HepG2 (cell line): ENCODE results near the gene NOTUM. TPM values are rescaled to one million over a fixed set of nuclear protein-coding genes. Genes with fewer than 3 reads are reported as not detected.

Source experiments
- CEBPG ChIP-seq: IDR thresholded peaks from 2 replicates; pipeline ENCODE4 v1.6.1; 2016
- EEA1 ChIP-seq: sonication (generic); formaldehyde crosslinking; IDR thresholded peaks from 2 replicates; pipeline ENCODE4 v1.5.1; 2020; ENCODE audit warnings: mild to moderate bottlenecking, missing genetic modification reagents, borderline replicate concordance
- IRX3 ChIP-seq: sonication (generic); formaldehyde crosslinking; IDR thresholded peaks from 2 replicates; pipeline ENCODE4 v1.8.1; 2023; ENCODE audit warnings: mild to moderate bottlenecking, low read depth, missing genetic modification reagents, borderline replicate concordance
- KMT2B ChIP-seq: IDR thresholded peaks from 2 replicates; pipeline ENCODE4 v1.6.1; 2016; ENCODE audit warnings: missing genetic modification reagents, missing compliant biosample characterization
- NR3C1 ChIP-seq: sonication (generic); formaldehyde crosslinking; IDR thresholded peaks from 2 replicates; pipeline ENCODE4 v1.4.0; 2020; ENCODE audit warnings: missing genetic modification reagents
- PCBP1 ChIP-seq: fragments of 200-400 bp; formaldehyde crosslinking; IDR thresholded peaks from 2 replicates; pipeline ENCODE4 v1.6.1; 2017; ENCODE audit warnings: mild to moderate bottlenecking, low read depth, low read length, borderline replicate concordance
- SKI ChIP-seq: fragments of 450-650 bp; IDR thresholded peaks from one replicate; pipeline ENCODE4 v1.6.1; 2018; ENCODE audit warnings: mild to moderate bottlenecking; ENCODE audit not compliant: partially characterized antibody
- TBX2 ChIP-seq: sonication (generic); formaldehyde crosslinking; IDR thresholded peaks from 2 replicates; pipeline ENCODE4 v1.5.0; 2020; ENCODE audit warnings: missing genetic modification reagents, mild to moderate bottlenecking, borderline replicate concordance
- ZBTB8A ChIP-seq: sonication (generic); formaldehyde crosslinking; IDR thresholded peaks from 2 replicates; pipeline ENCODE4 v1.4.0; 2020; ENCODE audit warnings: mild to moderate bottlenecking, low read depth, missing genetic modification reagents, borderline replicate concordance
- ZNF263 ChIP-seq: sonication (generic); formaldehyde crosslinking; IDR thresholded peaks from 2 replicates; pipeline ENCODE4 v1.4.0; 2020; ENCODE audit warnings: missing genetic modification reagents
- ZNF75D ChIP-seq: sonication (generic); formaldehyde crosslinking; IDR thresholded peaks from 2 replicates; pipeline ENCODE4 v1.8.1; 2023; ENCODE audit warnings: missing genetic modification reagents, mild to moderate bottlenecking, borderline replicate concordance
- ZNF781 ChIP-seq: sonication (generic); formaldehyde crosslinking; IDR thresholded peaks from 2 replicates; pipeline ENCODE4 v1.5.1; 2020; ENCODE audit warnings: borderline replicate concordance, mild to moderate bottlenecking, missing genetic modification reagents; ENCODE audit errors: not compliant biosample characterization
- ZSCAN12 ChIP-seq: sonication (generic); formaldehyde crosslinking; IDR thresholded peaks from 2 replicates; pipeline ENCODE4 v1.9.0; 2021; ENCODE audit warnings: mild to moderate bottlenecking, missing genetic modification reagents
- polyA plus RNA-seq, 8 experiments: library from polyadenylated mRNA; depleted of rRNA in 3 of 8; stranded (reverse) in 7 of 8; unstranded in 1 of 8; fragments of >200 nt; fragmentation: Illumina TruSeq in 4 of 8; extraction: Trizol in 4 of 8; gene quantifications; 2 replicates each; pipeline versions ENCODE4 v1.2.1 to v1.2.3, GENCODE V29; 2011 to 2016; ENCODE audit warnings: low read depth in 4 of 8, missing spikeins in 1 of 8, mixed read lengths in 1 of 8; ENCODE audit not compliant: insufficient read depth in 1 of 8
- total RNA-seq, 5 experiments: library from RNA; depleted of rRNA; stranded (reverse); fragments of >200 nt; fragmentation: Illumina TruSeq; extraction: Trizol; gene quantifications; 2 replicates each; pipeline ENCODE4 v1.2.3, GENCODE V29; 2016; ENCODE audit warnings: low read depth in 1 of 5
- TF ChIP-seq, protein P1 (sequence below): IDR thresholded peaks from 2 replicates; pipeline ENCODE4 v1.6.1; 2016; ENCODE audit warnings: missing biosample characterization, missing genetic modification reagents, low read depth
- TF ChIP-seq, protein P2 (sequence below): sonication (generic); formaldehyde crosslinking; IDR thresholded peaks from 2 replicates; pipeline ENCODE4 v1.4.0; 2020; ENCODE audit warnings: mild to moderate bottlenecking, missing genetic modification reagents, borderline replicate concordance
- TF ChIP-seq, protein P3 (sequence below): sonication (generic); formaldehyde crosslinking; IDR thresholded peaks from 2 replicates; pipeline ENCODE4 v1.5.0; 2020; ENCODE audit warnings: missing genetic modification reagents, mild to moderate bottlenecking, borderline replicate concordance
- TF ChIP-seq, protein P4 (sequence below): sonication (generic); formaldehyde crosslinking; IDR thresholded peaks from 2 replicates; pipeline ENCODE4 v1.4.0; 2020; ENCODE audit warnings: mild to moderate bottlenecking, low read depth, missing genetic modification reagents
- TF ChIP-seq, protein P5 (sequence below): IDR thresholded peaks from 2 replicates; pipeline ENCODE4 v1.6.1; 2012; ENCODE audit warnings: low read length, improper control_type of control experiment

Gene NOTUM
- total and polyA plus RNA-seq, 2 of the 13 experiments (the other 11 are each of a cell fraction or from before 2014, with no cell fraction given) = 150 to 160 TPM

DNA sequence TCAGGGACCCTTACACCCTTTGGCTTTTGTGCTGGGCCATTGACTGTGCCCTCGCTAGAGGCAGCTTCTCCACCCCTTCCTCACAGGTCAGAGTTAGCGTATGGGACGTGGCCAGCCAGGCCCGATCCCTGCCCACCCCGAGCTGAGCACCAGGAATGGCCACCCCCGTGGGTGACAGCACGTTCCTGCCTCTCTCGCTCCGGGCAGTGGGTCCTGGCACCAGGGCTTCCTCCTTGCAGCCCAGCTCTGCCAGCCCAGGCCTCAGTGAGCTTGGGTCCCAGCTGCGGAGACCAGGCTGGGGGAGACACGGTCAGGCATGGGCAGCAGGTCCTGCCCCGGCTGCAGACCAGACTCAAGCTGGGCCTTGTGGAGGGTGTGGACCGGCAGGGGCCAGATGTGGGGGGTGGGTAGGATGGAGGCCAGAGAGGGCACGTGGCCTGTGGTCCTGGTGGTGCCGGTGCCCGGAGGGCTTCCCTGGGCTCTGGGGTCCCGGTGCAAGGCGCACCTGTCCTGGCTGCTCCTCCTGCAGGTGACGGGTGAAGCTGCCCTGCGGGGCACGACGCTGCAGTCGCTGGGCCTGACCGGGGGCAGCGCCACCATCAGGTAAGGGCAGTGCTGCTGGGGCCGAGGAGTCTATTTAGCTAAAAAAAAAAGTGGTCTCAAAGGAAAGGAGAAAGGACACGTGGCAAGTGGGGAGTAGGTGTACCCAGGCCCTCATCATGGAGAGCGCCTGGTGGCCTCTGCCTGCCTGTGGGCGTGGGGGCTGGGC is 34.7 kb upstream of the NOTUM start (continued):
- TF ChIP-seq, protein P1, sequence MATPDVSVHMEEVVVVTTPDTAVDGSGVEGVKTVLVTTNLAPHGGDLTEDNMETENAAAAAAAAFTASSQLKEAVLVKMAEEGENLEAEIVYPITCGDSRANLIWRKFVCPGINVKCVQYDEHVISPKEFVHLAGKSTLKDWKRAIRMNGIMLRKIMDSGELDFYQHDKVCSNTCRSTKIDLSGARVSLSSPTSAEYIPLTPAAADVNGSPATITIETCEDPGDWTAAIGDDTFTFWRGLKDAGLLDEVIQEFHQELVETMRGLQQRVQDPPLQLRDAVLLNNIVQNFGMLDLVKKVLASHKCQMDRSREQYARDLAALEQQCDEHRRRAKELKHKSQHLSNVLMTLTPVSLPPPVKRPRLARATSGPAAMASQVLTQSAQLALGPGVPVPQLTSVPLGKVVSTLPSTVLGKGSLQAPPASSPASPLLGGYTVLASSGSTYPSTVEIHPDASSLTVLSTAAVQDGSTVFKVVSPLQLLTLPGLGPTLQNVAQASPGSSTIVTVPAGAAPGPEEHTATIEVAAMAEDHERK (CRISPR knock-in tag) = peak; percentile 26; the same call in 1 of the 2 replicates
- TF ChIP-seq, protein P2, sequence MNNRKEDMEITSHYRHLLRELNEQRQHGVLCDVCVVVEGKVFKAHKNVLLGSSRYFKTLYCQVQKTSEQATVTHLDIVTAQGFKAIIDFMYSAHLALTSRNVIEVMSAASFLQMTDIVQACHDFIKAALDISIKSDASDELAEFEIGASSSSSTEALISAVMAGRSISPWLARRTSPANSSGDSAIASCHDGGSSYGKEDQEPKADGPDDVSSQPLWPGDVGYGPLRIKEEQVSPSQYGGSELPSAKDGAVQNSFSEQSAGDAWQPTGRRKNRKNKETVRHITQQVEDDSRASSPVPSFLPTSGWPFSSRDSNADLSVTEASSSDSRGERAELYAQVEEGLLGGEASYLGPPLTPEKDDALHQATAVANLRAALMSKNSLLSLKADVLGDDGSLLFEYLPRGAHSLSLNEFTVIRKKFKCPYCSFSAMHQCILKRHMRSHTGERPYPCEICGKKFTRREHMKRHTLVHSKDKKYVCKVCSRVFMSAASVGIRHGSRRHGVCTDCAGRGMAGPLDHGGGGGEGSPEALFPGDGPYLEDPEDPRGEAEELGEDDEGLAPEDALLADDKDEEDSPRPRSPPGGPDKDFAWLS (CRISPR knock-in tag) = no peak
- TF ChIP-seq ZNF75D (CRISPR knock-in tag) (no peak), CEBPG (CRISPR knock-in tag) (peak; percentile 9), ZSCAN12 (CRISPR knock-in tag) (no peak), KMT2B (peak; percentile 59; the same call in 1 of the 2 replicates), ZNF781 (CRISPR knock-in tag) (no peak), TBX2 (CRISPR knock-in tag) (no peak), EEA1 (CRISPR knock-in tag) (0 out of 2 replicates have a peak, but pooled peaks have one; percentile 74), PCBP1 (peak; percentile 84; the same call in 1 of the 2 replicates), SKI (no peak), ZBTB8A (CRISPR knock-in tag) (no peak), NR3C1 (CRISPR knock-in tag) (no peak), IRX3 (CRISPR knock-in tag) (no peak), ZNF263 (CRISPR knock-in tag) (peak; percentile 69)
- TF ChIP-seq, protein P3, sequence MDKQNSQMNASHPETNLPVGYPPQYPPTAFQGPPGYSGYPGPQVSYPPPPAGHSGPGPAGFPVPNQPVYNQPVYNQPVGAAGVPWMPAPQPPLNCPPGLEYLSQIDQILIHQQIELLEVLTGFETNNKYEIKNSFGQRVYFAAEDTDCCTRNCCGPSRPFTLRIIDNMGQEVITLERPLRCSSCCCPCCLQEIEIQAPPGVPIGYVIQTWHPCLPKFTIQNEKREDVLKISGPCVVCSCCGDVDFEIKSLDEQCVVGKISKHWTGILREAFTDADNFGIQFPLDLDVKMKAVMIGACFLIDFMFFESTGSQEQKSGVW (CRISPR knock-in tag) = no peak
- TF ChIP-seq, protein P4, sequence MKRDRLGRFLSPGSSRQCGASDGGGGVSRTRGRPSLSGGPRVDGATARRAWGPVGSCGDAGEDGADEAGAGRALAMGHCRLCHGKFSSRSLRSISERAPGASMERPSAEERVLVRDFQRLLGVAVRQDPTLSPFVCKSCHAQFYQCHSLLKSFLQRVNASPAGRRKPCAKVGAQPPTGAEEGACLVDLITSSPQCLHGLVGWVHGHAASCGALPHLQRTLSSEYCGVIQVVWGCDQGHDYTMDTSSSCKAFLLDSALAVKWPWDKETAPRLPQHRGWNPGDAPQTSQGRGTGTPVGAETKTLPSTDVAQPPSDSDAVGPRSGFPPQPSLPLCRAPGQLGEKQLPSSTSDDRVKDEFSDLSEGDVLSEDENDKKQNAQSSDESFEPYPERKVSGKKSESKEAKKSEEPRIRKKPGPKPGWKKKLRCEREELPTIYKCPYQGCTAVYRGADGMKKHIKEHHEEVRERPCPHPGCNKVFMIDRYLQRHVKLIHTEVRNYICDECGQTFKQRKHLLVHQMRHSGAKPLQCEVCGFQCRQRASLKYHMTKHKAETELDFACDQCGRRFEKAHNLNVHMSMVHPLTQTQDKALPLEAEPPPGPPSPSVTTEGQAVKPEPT (CRISPR knock-in tag) = peak; percentile 28; the same call in 1 of the 2 replicates
- TF ChIP-seq, protein P5, sequence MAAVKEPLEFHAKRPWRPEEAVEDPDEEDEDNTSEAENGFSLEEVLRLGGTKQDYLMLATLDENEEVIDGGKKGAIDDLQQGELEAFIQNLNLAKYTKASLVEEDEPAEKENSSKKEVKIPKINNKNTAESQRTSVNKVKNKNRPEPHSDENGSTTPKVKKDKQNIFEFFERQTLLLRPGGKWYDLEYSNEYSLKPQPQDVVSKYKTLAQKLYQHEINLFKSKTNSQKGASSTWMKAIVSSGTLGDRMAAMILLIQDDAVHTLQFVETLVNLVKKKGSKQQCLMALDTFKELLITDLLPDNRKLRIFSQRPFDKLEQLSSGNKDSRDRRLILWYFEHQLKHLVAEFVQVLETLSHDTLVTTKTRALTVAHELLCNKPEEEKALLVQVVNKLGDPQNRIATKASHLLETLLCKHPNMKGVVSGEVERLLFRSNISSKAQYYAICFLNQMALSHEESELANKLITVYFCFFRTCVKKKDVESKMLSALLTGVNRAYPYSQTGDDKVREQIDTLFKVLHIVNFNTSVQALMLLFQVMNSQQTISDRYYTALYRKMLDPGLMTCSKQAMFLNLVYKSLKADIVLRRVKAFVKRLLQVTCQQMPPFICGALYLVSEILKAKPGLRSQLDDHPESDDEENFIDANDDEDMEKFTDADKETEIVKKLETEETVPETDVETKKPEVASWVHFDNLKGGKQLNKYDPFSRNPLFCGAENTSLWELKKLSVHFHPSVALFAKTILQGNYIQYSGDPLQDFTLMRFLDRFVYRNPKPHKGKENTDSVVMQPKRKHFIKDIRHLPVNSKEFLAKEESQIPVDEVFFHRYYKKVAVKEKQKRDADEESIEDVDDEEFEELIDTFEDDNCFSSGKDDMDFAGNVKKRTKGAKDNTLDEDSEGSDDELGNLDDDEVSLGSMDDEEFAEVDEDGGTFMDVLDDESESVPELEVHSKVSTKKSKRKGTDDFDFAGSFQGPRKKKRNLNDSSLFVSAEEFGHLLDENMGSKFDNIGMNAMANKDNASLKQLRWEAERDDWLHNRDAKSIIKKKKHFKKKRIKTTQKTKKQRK = no peak
